GM21619 (cell line): Measurements from ENCODE around the gene PITPNM2.
A peak's percentile ranks its signal among the peaks of the same experiment; 100 is the strongest.

Experiments
- ATAC-seq: cut with Tn5 transposase; IDR thresholded peaks from one replicate; pipeline ENCODE4 v1.9.1; 2021; ENCODE audit not compliant: unreplicated experiment

The PITPNM2 gene

DNA sequence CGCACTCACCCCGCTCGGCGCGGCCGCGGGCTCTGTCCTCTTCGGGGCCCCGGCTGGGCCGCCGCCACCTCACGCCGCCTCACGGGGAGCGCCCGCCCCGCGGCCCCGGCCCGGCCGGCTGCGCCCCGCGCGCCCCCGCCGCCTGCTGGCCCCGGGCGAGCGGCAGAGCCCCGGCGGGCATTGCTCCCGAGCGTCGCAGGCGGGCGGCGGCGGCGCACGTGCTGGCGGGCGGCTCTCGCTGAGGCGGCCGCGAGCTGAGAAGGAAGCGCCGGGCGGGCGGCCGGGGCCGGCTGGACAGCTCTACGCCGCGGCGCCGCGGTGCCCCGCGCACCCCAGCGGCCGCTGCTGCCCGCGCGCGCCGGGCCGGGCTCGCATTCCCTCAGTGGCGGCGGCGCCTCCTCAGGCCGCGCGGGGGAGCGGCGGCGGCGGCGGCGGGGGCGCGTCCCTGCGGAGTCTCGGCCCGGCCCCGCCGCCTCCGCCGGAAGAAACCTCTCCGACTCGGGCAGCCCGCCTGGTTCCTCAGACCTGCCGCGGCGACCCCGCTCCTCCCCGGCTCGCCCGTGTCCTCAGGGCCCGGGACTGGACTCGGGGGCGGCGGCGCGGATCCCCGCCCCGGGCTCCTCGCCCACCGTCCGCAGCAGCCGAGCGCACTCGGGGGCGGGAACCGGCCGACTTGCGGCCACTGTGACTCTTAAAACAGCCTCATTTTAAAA is at the start of gene PITPNM2:
Gene PITPNM2 (minus strand): TSS at position 347 of the 713 bp plus-strand sequence. CDS start 116,500 bp downstream, outside the sequence.
- ATAC-seq, result peak; percentile 61

DNA sequence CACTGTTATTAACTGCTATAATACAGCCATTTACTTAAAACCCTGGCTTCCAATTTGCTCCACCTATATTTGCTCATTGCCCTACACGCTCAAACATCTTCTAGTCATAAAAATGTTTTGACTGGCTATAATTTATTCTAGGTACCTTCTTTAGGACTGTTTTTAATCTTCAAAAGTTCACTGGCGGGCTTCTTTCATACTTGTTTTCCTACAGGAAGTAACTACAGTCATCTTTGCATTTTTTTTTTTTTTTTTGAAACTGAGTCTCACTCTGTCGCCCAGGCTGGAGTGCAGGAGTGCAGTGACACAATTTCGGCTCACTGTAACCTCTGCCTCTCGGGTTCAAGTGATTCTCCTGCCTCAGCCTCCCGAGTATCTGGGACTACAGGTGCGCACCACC is 49.5 kb upstream of the PITPNM2 start:
- no peak for ATAC-seq

DNA sequence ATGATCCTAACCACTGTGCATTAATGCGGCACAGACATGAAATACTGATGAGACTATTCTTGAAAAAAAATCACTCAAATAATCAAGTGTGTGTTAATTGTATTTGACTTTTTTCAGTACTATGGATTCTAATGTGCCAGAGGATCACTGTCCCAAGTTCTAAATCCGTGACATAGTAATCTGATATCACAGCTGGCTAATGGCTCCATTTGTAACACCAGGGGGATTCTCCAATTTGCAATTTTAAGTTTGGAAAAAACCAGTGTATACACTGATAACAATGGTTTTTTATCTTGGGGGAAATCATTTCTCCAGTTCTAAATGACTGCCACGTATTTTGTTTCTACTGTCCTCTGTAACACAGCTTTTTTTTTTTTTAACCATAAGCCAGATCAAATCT is 49.0 kb upstream of the PITPNM2 start:
- no peak for ATAC-seq

DNA sequence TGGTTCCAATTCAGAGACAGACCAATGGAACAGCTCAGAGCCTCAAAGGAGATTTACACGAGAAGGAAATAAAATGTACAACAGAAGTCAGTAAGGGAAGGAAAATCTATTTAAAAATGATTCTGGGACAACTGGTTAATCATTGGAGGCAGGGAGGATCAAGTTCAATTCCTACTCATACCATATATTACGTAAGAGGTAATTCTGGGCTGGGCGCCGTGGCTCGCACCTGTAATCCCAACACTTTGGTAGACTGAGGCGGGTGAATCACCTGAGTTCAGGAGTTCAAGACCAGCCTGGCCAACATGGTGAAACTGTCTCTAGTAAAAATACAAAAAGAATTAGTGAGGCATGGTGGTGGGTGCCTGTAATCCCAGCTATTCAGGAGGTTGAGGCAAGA is 36.7 kb upstream of the PITPNM2 start:
- no peak for ATAC-seq

DNA sequence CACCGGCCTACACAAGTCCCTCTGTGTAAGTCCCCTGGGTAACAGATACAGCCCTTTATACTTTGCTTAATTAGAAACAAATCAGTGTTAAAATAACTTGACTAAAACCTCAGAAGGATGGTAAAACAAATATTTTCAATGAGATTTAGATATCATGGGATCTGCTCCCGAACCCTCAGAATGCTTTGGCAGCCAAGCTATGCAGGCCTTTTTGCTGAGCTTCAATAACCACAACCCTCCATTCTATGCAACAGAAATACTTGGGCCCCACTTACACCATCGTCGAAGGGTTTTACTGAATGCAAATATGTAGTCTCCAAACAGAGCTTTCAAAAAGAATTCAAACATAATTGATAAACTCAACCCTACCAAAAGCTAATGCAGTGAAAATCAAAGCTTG is 29.3 kb upstream of the PITPNM2 start:
- ATAC-seq, result no peak

DNA sequence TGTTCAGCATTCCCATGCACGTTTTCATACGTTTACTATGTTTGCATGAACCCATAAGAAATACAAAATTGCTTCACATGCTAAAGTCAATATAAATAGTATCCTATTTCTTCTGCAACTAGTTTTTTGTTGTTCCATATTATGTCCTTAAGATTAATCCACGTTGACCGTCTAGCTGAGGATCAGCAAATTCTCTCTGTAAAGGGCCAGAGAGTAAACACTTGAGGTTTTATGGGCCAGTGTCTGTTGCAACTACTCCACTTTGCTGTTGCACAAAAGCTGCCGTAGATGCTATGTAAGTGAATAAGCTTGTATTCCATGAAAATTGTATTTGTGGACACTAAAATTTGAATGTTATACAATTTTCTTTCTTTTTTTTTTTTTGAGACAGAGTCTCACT is 21.1 kb upstream of the PITPNM2 start:
- ATAC-seq, result no peak

DNA sequence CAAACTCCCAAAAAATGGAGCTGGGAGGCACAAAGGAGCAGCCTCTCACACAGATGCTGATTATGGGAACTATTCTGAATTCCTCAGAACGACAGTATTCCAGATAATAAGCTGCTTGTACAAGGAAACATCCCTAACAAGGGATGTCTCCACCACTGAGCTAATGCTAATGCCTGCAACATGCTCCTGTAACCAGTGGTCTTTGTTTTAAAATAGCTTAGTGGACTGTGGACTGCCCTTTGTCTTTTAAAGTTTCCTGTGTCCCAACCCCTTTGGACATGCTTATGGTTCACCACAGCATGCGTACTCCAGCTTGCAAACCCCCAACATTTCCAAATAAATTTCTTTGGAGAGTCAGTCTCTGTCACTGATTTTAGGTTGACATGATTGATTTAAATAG is 16.4 kb upstream of the PITPNM2 start:
- no peak for ATAC-seq

DNA sequence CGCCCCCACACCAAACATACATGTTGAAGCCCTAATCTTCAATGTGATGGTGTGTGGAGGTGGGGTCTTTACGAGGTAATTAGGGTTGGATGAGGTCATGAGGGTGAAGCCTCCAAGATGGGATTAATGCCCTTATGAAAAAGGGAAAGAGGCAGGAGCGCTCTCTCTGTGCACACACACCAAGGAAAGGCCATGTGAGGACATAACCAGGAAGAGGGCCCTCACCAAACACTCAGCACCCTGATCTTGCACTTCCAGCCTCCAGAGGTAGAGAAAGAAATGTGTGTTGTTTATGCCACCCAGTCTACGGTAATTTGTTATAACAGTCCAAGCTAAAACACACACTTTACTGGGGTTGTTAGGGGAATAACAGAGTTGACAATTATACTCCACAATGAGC is 14.6 kb upstream of the PITPNM2 start:
- ATAC-seq, result no peak

DNA sequence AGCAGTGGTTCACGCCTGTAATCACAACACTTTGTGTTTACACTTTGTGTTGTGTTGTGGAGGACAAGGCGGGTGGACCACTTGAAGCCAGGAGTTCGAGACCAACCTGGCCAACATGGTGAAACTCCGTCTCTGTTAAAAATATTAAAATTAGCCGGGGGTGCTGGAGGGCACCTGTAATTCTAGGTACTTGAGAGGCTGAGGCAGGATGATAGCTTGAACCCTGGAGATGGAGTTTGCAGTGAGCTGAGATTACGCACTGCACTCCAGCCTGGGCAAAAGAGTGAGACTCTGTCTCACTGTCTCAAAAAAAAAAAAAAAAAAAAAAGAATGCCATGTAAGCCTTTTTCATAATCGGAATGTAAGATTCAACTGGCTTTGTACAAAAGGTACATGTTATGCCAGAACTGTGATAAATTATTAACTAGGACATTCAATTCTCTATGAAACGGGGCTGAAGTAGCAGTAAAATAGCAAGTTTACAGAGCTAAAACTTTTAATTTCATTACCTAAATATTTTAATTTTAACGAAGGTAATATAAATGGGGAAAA is 13.9 kb upstream of the PITPNM2 start:
- no peak for ATAC-seq

DNA sequence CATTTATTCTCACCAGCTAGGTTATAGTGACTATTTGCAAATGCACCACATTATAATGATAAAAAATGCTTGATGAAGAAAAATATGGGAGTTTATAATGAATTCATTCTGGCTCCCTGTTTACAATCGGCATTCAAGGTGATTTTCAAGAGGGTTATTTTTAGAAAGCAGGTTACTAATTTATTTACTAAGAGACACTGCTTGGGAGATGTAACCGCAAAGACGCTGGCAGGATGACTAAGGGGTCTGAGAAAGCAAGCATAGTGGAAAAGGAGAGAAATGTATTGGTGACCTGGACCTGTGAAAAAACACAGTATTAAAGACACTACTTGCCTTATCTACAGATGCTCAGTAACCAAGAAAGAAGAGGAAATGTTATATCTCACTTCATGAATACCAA is 13.3 kb upstream of the PITPNM2 start:
- no peak for ATAC-seq

DNA sequence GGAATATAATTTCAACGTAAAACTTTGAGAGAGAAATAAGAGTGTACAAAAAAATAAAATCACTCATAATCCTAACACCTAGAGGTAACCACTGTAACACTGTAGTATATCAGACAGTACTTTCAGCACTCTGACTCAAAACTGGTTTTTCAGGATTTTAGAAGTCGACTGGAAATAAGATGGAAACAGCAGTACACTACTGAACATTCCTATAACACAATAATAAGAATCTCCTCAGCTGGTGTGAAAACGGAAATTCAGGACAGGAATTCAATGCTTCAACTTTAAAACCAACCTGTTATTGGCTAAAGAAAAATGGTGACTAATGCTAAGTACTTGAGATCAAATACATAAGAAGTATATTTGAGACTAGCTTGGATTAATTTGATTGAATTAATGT is 12.3 kb upstream of the PITPNM2 start:
- no peak for ATAC-seq

DNA sequence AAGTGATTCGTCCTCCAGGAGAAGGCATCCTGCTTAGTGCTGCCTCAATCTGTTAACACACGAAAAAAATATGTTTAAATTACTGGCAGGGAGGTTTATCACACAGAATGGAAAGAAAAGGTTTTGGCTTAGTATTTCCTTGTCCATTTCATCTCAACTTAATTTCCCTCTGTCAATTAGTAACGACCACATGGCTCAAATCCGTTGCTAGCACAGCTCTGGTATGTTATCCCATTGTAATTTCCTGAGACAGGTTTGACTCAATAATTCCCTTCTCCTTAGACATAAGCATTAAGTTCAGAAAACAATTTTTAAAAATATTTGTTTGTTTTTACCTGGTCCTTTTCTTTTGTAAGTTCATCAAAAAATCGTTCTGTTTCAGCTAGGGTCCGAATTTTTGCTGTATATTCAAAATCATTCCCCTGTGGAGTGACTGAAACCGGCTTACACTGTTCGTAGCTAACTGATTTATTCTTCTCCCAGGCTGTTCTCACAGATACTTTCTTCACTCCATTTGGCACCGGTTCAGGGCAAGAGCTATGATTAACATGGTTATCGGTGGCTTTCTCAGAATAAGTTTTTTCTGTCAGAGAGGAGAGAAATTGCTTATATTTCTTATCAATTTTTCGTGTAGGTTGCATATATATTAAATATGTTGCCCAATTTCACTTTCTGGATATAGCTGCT is 10.1 kb upstream of the PITPNM2 start:
- no peak for ATAC-seq

DNA sequence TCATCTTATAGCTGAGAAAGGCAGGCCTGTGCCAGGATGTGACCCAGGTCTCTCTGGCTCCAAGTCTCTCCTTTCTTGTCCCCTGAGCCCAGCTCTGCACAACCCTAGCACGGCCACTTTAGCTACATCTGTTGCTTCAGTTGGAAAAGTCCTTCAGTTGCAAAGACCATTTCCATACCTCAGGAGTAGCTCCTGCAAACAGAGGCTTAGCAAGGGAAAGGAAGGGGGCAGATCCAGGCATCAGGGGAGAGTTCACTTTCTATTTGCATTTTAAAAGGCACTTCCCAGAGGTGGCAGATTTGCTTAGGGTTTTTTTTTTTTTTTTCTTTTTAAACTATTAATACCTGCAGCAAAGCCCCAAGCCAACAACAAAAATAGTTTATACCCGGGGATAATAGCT is 3.0 kb upstream of the PITPNM2 start:
- no peak for ATAC-seq

DNA sequence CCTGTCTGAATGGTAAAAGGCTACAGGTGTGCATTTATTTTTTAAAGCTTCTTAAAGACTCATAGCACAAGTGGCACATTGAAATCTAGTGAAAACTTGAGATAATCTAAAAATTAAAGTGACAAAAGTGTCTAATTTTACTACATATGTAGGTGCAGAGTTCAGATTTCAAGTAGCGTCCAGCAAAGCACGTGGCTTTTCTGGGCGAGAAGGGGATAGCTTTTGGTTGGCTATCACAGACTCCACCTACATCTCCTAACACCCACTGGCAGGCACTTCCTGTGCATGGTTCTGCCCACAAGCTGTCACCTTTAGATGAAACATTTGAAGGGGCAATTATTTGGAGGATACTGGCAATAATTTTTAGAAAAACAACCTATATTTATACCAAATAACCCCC is 1.9 kb upstream of the PITPNM2 start:
- no peak for ATAC-seq

DNA sequence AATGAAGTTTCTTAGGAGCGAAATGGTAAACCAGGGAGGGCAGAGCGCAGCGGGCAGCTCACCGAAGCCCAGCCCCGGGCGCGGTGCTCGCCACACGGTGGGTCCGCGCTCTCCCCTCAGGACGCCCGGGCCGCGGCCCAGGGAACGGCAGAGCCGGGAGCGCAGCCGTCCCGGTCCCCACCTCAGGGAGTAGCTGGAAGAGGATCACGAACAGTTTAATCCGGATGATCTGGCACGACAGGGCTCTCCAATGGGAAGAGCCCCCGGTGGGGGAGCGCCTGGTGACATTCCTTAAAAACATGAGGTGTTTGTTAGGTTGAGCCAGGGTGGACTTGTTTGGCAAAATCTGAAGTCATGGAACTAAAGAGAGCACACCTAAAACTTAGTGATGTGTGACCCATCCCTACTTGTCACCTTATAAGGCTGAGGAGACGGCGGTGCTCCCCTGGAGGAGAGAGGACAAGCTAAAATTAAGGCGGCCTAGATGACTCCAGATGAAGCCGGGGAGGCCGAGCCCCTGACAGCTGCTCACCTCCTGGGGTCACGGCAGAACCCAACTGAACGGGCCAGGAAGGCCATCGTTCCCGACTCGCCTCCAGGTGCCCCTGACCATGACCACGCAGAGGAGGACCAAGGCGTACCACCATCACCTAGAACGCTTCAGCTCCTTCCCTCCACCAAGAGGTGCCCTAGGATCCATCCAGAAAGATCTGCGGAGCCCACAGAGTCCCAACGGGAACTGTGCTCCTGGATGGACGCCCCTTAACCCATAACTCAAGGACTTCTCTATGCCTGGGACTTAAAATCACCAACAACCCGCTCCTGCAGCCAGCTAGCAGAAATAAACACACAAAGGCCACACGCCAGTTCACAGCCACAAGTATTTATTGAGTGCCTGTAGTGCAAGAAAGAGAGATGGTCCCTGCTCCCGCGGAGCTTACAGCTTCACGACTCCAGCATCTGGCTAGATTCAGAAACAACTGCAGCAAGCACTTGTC is 866 bp upstream of the PITPNM2 start:
- no peak for ATAC-seq

DNA sequence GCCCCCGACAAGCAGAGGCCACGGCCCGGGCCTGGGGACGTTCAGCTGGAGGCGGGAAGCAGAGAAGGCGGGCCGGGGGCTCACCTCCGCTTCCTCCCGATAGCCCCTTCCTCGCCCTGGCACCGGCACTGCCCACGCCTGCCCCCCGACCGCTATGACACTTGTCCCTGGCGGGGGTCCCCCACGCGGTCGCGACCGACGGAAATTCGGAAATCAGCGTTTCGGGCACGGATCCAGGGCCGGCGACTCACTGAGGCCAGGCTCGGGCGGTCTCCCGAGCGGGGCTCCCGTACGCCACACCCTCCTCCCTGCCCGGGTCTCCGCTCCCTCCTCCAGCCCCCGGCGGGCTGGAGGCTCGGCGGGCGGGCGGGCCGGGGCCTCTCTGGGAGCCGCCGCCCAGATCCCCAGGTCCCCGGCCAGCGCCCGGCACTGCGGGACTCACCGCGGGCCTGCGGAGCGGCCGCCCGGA is 581 bp downstream of the PITPNM2 start:
- ATAC-seq, result peak; percentile 24

DNA sequence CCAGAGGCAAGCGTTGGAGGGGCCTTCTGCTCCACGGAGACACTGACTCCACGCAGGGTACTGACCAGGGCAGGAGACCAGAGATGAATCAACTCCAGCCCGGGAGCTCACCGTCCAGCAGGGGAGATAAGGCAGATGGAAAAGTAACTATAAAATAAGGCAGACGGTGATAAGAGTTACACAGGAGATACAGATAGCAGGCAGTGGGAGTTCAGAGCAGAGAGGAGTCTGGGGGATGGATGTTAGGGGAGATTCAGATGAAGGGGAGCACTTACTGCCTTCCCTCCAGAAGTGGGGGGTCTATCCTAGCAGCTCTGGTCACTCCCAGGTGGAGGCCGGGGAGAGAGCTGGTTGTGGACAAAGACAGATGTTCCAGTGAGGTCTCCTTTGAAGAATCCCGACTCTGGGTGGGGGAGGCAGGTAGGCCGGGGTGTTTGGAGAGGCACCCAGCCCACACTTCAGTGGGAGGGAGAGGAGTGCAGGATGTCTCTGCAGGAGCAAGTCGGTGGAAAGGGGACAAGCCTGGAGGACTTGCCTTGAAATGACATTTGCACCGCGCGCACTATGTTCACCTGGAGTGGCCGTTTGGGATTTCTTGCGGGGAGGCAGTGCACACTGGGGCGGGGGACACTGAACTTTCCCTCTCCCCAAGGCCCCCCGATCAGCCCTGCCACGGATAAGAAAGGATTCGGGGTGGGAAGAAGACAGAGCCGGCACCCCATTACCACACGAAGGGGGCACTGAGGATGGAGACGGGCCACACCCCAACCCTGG is 1.2 kb downstream of the PITPNM2 start:
- no peak for ATAC-seq

DNA sequence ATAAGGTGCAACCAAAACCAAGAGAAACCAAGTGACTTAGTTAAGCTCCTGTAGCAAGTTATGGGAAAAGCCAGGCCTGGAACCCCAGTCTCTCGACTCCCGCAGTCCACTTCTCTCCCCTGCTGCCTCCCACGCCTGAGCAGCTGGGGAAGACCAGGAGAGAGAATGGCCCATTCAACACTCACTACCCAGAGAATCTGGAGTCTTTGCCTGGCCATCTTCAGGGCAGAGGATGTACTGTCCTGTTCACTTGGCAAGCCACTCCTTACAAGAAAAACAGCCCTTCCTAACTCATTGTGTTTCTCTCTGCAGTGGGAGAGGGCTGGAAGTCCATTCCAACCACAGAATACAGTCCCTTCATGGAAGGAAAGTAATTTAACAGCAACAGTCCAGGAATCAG is 1.8 kb downstream of the PITPNM2 start:
- no peak for ATAC-seq

DNA sequence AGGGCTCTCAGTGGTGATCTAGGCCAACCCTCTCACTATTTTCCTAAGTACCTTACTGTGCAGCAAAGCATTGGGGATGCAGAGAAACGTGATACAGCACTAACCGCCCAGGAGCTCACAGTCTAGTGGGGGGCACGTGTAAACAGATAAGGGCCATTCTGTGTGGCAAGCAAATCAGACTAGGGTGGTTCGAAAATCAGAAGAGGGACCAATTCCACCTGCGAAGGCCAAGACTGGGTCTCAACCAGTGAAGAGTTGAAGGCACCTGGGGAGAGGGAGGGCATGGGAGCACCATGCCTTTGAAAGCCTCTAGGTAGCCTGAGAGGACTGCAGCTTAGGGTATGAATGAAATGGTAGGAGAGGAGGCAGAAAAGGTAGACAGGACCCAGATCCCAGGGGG is 2.2 kb downstream of the PITPNM2 start:
- no peak for ATAC-seq

DNA sequence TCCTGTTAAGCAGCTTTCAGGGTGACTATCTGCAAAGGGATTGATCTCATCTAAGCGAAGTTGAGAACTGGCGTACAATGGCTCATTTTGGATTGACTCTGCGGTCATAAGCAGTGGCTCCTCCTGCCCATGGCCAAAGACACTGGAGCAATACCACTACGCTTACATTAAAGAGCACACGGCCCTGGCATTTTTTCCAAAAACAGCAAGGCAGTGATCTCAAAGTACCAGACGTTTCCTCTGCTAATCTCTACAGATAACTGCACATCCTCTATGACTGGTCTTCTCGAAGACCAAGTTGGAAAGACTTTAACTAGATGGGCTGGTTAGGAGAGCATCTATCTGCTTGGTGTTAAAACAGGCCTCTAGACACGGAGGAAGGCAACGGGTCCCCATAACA is 2.7 kb downstream of the PITPNM2 start:
- no peak for ATAC-seq
